Activated naive CD4-positive, alpha-beta T cell treated with anti-CD3 and anti-CD28 coated beads, Interleukin-2, amount 10 ng/mL, durations not matched to agents 7 days and 5 days (primary cell): Measurements from ENCODE around the gene FOXA3.

Experiments
- CTCF ChIA-PET: fragments of 350-600 bp; sonication (Branson Sonifier 250); formaldehyde crosslinking; loops from one replicate; lab custom pipeline; 2021; ENCODE audit warnings: antibody characterized with exemption; lab: Charles Lee
- DNase-seq: peaks from one replicate; pipeline ENCODE4 v3.0.0-alpha.2; 2020
- H3K27ac Mint-ChIP-seq: one replicate; pipeline ENCODE4 v1.8.0; 2021; ENCODE audit warnings: mild to moderate bottlenecking, moderate library complexity, mixed read lengths
- H3K27me3 Mint-ChIP-seq: one replicate; pipeline ENCODE4 v1.8.0; 2021; ENCODE audit warnings: mild to moderate bottlenecking, mixed read lengths
- H3K36me3 Mint-ChIP-seq: one replicate; pipeline ENCODE4 v1.8.0; 2021; ENCODE audit warnings: mixed read lengths
- H3K4me1 Mint-ChIP-seq: one replicate; pipeline ENCODE4 v1.8.0; 2021; ENCODE audit warnings: mixed read lengths
- H3K4me3 Mint-ChIP-seq: one replicate; pipeline ENCODE4 v1.8.0; 2021; ENCODE audit warnings: mild to moderate bottlenecking, moderate library complexity, mixed read lengths
- H3K9me3 Mint-ChIP-seq: one replicate; pipeline ENCODE4 v1.8.0; 2021; ENCODE audit warnings: mixed read lengths

Gene FOXA3

GRCh38 chr19:45899919-45900589, 35.9 kb downstream of the FOXA3 start:
- no peak overlapping the region for H3K27ac Mint-ChIP-seq
- H3K36me3 Mint-ChIP-seq: peaks cover 32% of the 10 kb centered on the region
- H3K9me3 Mint-ChIP-seq: no peaks in the 10 kb centered on the region
- no peak overlapping the region for H3K4me3 Mint-ChIP-seq
- peaks cover 31% of the 10 kb centered on the region for H3K4me1 Mint-ChIP-seq
- CTCF ChIA-PET: interaction anchor here (0.9 to 1.1 kb wide), 2 partner anchors 14 to 16 kb away, joined by 3 read pairs; partner anchors contain the start of gene NANOS2
- H3K27me3 Mint-ChIP-seq: peaks cover 9% of the 10 kb centered on the region
- DNase-seq: no peak

GRCh38 chr19:45900738-45901431, 36.8 kb downstream of the FOXA3 start:
- peaks cover 25% of the 10 kb centered on the region for H3K36me3 Mint-ChIP-seq
- peak overlapping the region; percentile 37 for H3K27ac Mint-ChIP-seq
- DNase-seq: no peak
- peaks cover 31% of the 10 kb centered on the region for H3K4me1 Mint-ChIP-seq
- H3K27me3 Mint-ChIP-seq: peaks cover 16% of the 10 kb centered on the region
- H3K9me3 Mint-ChIP-seq: no peaks in the 10 kb centered on the region
- peak overlapping the region; percentile 56 for H3K4me3 Mint-ChIP-seq
- CTCF ChIA-PET: interaction anchor here (0.9 to 2.7 kb wide), 4 partner anchors 13 to 18 kb away, joined by 3 to 13 read pairs (median 3); partner anchors contain the start of genes IRF2BP1 and NANOS2

GRCh38 chr19:45901432-45901911, 37.3 kb downstream of the FOXA3 start:
- Mint-ChIP-seq H3K36me3 (peaks cover 25% of the 10 kb centered on the region), H3K9me3 (no peaks in the 10 kb centered on the region), H3K27me3 (peaks cover 22% of the 10 kb centered on the region), H3K4me3 (peak overlapping the region; percentile 56), H3K27ac (no peak overlapping the region), H3K4me1 (peaks cover 31% of the 10 kb centered on the region)
- CTCF ChIA-PET: interaction anchor here (0.8 to 2.7 kb wide), 5 partner anchors 12 to 127 kb away, joined by 3 to 13 read pairs (median 3); partner anchors contain the start of gene IRF2BP1
- DNase-seq: peak; percentile 50

GRCh38 chr19:45901912-45902650, 38.0 kb downstream of the FOXA3 start, which contains the start of gene MYPOP:
MYPOP (minus strand) TSS chr19:45902613; CDS start chr19:45901773, 840 bp downstream.
- Mint-ChIP-seq H3K36me3 (peaks cover 25% of the 10 kb centered on the region), H3K27ac (peak within 1 kb of the TSS; percentile 83), H3K9me3 (no peaks in the 10 kb centered on the region), H3K4me3 (peak within 1 kb of the TSS; percentile 98), H3K27me3 (peaks cover 25% of the 10 kb centered on the region), H3K4me1 (peaks cover 31% of the 10 kb centered on the region)
- DNase-seq: peak; percentile 29
- CTCF ChIA-PET: interaction anchor here (0.6 to 2.7 kb wide), 10 partner anchors 13 to 133 kb away, joined by 3 to 13 read pairs (median 4); partner anchors contain the start of genes FOXA3, IRF2BP1, SIX5 and SYMPK

- H3K27ac Mint-ChIP-seq: peak overlapping the region; percentile 82
- peak overlapping the region; percentile 98 for H3K4me3 Mint-ChIP-seq
- peak; percentile 99 for DNase-seq
- peaks cover 31% of the 10 kb centered on the region for H3K4me1 Mint-ChIP-seq
- H3K36me3 Mint-ChIP-seq: peaks cover 25% of the 10 kb centered on the region
- peaks cover 25% of the 10 kb centered on the region for H3K27me3 Mint-ChIP-seq
- CTCF ChIA-PET: interaction anchor here (0.6 to 2.7 kb wide), 12 partner anchors 10 to 134 kb away, joined by 3 to 13 read pairs (median 4); partner anchors contain the start of genes FOXA3, IRF2BP1, SIX5 and SYMPK
- no peaks in the 10 kb centered on the region for H3K9me3 Mint-ChIP-seq
These were observed 38.8 kb downstream of the FOXA3 start for GRCh38 chr19:45902651-45903625.

- CTCF ChIA-PET: no interaction called here
- Mint-ChIP-seq H3K27me3 (peaks cover 39% of the 10 kb centered on the region), H3K4me3 (no peak overlapping the region), H3K9me3 (no peaks in the 10 kb centered on the region), H3K36me3 (peaks cover 13% of the 10 kb centered on the region), H3K27ac (no peak overlapping the region), H3K4me1 (peaks cover 29% of the 10 kb centered on the region)
- DNase-seq: no peak
These were observed 40.9 kb downstream of the FOXA3 start for GRCh38 chr19:45905011-45905410.

- Mint-ChIP-seq H3K9me3 (no peaks in the 10 kb centered on the region), H3K4me1 (peaks cover 18% of the 10 kb centered on the region), H3K36me3 (peaks cover 3% of the 10 kb centered on the region), H3K4me3 (no peak overlapping the region), H3K27me3 (peaks cover 51% of the 10 kb centered on the region), H3K27ac (no peak overlapping the region)
- CTCF ChIA-PET: interaction anchor here (1.4 kb wide), 1 partner anchor 25 kb away, joined by 3 read pairs; no protein-coding TSS in a partner anchor
- DNase-seq: no peak
These were observed 42.1 kb downstream of the FOXA3 start for GRCh38 chr19:45906221-45906620.

GRCh38 chr19:45908956-45909355, 44.8 kb downstream of the FOXA3 start:
- Mint-ChIP-seq H3K4me3 (no peak overlapping the region), H3K4me1 (peaks cover 4% of the 10 kb centered on the region), H3K27me3 (peaks cover 70% of the 10 kb centered on the region), H3K9me3 (no peaks in the 10 kb centered on the region), H3K27ac (no peak overlapping the region), H3K36me3 (no peaks in the 10 kb centered on the region)
- no peak for DNase-seq
- CTCF ChIA-PET: interaction anchor here (1.5 kb wide), 1 partner anchor 108 kb away, joined by 3 read pairs; no protein-coding TSS in a partner anchor

GRCh38 chr19:45911291-45911690, 47.2 kb downstream of the FOXA3 start:
- Mint-ChIP-seq H3K27ac (no peak overlapping the region), H3K36me3 (peaks cover under 1% of the 10 kb centered on the region), H3K9me3 (no peaks in the 10 kb centered on the region), H3K27me3 (peaks cover 72% of the 10 kb centered on the region), H3K4me3 (no peak overlapping the region), H3K4me1 (peaks cover 7% of the 10 kb centered on the region)
- CTCF ChIA-PET: no interaction called here
- DNase-seq: no peak

GRCh38 chr19:45913874-45914830, 50.0 kb downstream of the FOXA3 start, which contains the start of gene NANOS2:
NANOS2 (minus strand) TSS chr19:45914778; CDS start chr19:45914693, 85 bp downstream.
- Mint-ChIP-seq H3K27me3 (peaks cover 71% of the 10 kb centered on the region), H3K36me3 (peaks cover 3% of the 10 kb centered on the region), H3K9me3 (no peaks in the 10 kb centered on the region), H3K4me3 (no peak within 1 kb of the TSS), H3K4me1 (peaks cover 33% of the 10 kb centered on the region), H3K27ac (no peak within 1 kb of the TSS)
- CTCF ChIA-PET: interaction anchor here (1.0 kb wide), 1 partner anchor 14 kb away, joined by 3 read pairs; no protein-coding TSS in a partner anchor
- DNase-seq: peak; percentile 39

- H3K36me3 Mint-ChIP-seq: peaks cover 3% of the 10 kb centered on the region
- CTCF ChIA-PET: interaction anchor here (1.1 to 1.2 kb wide), 2 partner anchors 10 to 15 kb away, joined by 3 read pairs; partner anchors contain the start of gene MYPOP
- no peak overlapping the region for H3K4me3 Mint-ChIP-seq
- H3K27me3 Mint-ChIP-seq: peaks cover 63% of the 10 kb centered on the region
- peaks cover 53% of the 10 kb centered on the region for H3K4me1 Mint-ChIP-seq
- no peaks in the 10 kb centered on the region for H3K9me3 Mint-ChIP-seq
- peak overlapping the region; percentile 87 for H3K27ac Mint-ChIP-seq
- DNase-seq: peak; percentile 41
These were observed 53.4 kb downstream of the FOXA3 start for GRCh38 chr19:45917421-45918091.
